Suprapubic skin (tissue), 4 donors: ENCODE results near the gene AK1. TPM values are rescaled to one million over a fixed set of nuclear protein-coding genes. Genes with fewer than 3 reads are reported as not detected.

Experiments
- DNase-seq, 2 donors: peaks; one replicate each; pipeline ENCODE4 v3.0.0-alpha.2; 2019; ENCODE audit warnings: low spot score in 2 of 2
- H3K27ac ChIP-seq: fragments of 200-600 bp; sonication (generic); one replicate; pipeline ENCODE4 v1.5.1; 2019
- H3K27me3 ChIP-seq: fragments of 200-600 bp; sonication (generic); one replicate; pipeline ENCODE4 v1.5.1; 2019
- H3K36me3 ChIP-seq: fragments of 200-600 bp; sonication (generic); one replicate; pipeline ENCODE4 v1.5.1; 2019
- H3K4me1 ChIP-seq: fragments of 200-600 bp; sonication (generic); one replicate; pipeline ENCODE4 v1.5.1; 2019
- H3K4me3 ChIP-seq: fragments of 200-600 bp; sonication (generic); one replicate; pipeline ENCODE4 v1.5.1; 2019; ENCODE audit warnings: mild to moderate bottlenecking
- H3K9me3 ChIP-seq: fragments of 200-600 bp; sonication (generic); one replicate; pipeline ENCODE4 v1.5.1; 2019
- EP300 ChIP-seq: sonication (generic); formaldehyde crosslinking; IDR thresholded peaks from one replicate; pipeline ENCODE4 v1.6.1; 2017; ENCODE audit warnings: antibody characterized with exemption
- POLR2A ChIP-seq, 2 donors: fragments of 450-650 bp; IDR thresholded peaks; one replicate each; pipeline ENCODE4 v1.6.1; 2017; ENCODE audit warnings: antibody characterized with exemption in 2 of 2, mild to moderate bottlenecking in 2 of 2, moderate library complexity in 2 of 2
- POLR2AphosphoS5 ChIP-seq, 3 donors: sonication (generic); formaldehyde crosslinking; IDR thresholded peaks; one replicate each; pipeline ENCODE4 v1.6.1; 2017; ENCODE audit warnings: antibody characterized with exemption in 3 of 3
- WGBS: methylation state at CpG from one replicate; pipeline ENCODE4 v1.1.5; 2018; 5-methylcytosine and 5-hydroxymethylcytosine counted together
- total RNA-seq, 4 donors: library from RNA; depleted of rRNA; stranded (reverse); fragments of >200 nt; gene quantifications; one replicate each; pipeline ENCODE4 v1.1.0, GENCODE V29; 2016
- TF ChIP-seq, protein P1 (sequence below), 2 donors: fragments of 200-600 bp in 1 of 2; fragments of 450-650 bp in 1 of 2; sonication (generic) in 1 of 2; IDR thresholded peaks; one replicate each; pipeline ENCODE4 v1.5.1; 2016 to 2019; ENCODE audit warnings: antibody characterized with exemption in 2 of 2, mild to moderate bottlenecking in 1 of 2, moderate library complexity in 1 of 2

AK1 gene
- total RNA-seq, 4 donors from 2014 or later = 22.6 to 36.0 (median 26.0) TPM

DNA sequence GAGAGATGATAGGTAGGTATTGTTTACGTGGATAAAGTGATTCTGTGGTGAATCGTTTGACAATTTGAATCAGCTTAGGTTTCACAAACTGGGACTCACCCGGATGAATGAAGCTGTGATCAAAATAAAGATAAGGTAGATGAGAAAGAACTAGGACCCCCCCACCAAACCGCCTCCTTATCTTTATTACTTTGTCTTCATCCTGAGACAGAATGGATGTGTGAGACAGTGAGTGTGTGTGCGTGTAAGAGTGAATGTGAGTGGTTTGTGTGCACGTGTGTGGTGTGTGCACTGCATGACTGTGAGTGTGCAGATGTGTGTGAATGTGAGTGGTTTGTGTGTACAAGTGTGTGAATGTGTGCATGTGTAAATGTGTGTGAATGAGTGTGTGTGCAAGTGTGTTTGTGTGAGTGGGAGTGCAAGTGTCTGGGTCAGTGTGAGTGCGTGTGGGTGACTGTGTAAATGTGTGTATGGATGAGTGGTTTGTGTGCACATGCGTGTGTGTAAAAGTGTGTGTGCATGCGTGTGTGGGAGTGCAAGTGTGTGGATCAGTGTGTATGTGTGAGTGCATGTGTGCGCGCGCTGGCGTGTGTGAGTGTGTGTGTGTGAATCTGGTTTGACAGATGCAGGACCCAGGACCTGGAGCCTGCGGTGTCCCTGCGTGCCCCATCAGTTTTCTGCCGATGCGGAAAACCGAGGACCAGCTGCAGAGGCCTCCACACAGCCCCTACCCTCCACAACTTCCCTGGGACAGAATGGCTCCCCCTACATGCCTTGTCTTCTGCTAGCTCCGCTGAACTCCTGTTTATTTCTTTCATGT, 11.6 kb downstream of the AK1 start:
- no peak for DNase-seq
- Histone ChIP-seq H3K27me3 (no peaks in the 10 kb centered on the region), H3K9me3 (no peaks in the 10 kb centered on the region), H3K36me3 (peaks cover 18% of the 10 kb centered on the region), H3K27ac (no peak overlapping the region), H3K4me1 (peaks cover 16% of the 10 kb centered on the region), H3K4me3 (no peak overlapping the region)
- 73% methylated on average over 19 of the region's 19 CpGs for WGBS
- no peak for TF ChIP-seq EP300
- no peak for TF ChIP-seq POLR2AphosphoS5 (IDR thresholded peaks at IDR 0.05)
- TF ChIP-seq POLR2A (IDR thresholded peaks at IDR 0.05) = no peak
- TF ChIP-seq, protein P1, sequence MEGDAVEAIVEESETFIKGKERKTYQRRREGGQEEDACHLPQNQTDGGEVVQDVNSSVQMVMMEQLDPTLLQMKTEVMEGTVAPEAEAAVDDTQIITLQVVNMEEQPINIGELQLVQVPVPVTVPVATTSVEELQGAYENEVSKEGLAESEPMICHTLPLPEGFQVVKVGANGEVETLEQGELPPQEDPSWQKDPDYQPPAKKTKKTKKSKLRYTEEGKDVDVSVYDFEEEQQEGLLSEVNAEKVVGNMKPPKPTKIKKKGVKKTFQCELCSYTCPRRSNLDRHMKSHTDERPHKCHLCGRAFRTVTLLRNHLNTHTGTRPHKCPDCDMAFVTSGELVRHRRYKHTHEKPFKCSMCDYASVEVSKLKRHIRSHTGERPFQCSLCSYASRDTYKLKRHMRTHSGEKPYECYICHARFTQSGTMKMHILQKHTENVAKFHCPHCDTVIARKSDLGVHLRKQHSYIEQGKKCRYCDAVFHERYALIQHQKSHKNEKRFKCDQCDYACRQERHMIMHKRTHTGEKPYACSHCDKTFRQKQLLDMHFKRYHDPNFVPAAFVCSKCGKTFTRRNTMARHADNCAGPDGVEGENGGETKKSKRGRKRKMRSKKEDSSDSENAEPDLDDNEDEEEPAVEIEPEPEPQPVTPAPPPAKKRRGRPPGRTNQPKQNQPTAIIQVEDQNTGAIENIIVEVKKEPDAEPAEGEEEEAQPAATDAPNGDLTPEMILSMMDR (IDR thresholded peaks at IDR 0.05) = no peak

DNA sequence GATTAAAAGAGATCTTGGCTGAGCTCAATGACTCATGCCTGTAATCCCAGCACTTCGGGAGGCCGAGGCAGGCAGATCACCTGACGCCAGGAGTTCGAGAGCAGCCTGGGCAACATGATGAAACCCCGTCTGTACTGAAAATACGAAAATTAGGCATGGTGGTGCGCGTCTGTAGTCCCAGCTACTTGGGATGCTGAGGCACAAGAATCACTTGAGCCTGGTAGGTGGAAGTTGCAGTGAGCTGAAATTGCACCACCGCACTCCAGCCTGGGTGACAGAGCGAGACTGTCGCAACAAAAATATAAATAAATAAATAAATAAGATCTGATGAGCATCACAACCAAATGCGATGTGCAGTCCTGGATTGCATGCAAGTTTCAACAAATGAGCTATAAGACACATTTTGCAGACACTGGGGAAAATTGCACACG, 14.3 kb downstream of the AK1 start:
- 85% methylated on average over 13 of the region's 13 CpGs for WGBS
- DNase-seq = no peak
- no peak overlapping the region for H3K4me3 ChIP-seq
- no peak overlapping the region for H3K27ac ChIP-seq
- TF ChIP-seq, protein P1 (IDR thresholded peaks at IDR 0.05) = no peak
- TF ChIP-seq EP300 (no peak), POLR2A (IDR thresholded peaks at IDR 0.05) (no peak), POLR2AphosphoS5 (IDR thresholded peaks at IDR 0.05) (no peak)
- no peaks in the 10 kb centered on the region for H3K9me3 ChIP-seq
- H3K4me1 ChIP-seq = peaks cover 21% of the 10 kb centered on the region
- H3K27me3 ChIP-seq = no peaks in the 10 kb centered on the region
- H3K36me3 ChIP-seq = peaks cover 10% of the 10 kb centered on the region

DNA sequence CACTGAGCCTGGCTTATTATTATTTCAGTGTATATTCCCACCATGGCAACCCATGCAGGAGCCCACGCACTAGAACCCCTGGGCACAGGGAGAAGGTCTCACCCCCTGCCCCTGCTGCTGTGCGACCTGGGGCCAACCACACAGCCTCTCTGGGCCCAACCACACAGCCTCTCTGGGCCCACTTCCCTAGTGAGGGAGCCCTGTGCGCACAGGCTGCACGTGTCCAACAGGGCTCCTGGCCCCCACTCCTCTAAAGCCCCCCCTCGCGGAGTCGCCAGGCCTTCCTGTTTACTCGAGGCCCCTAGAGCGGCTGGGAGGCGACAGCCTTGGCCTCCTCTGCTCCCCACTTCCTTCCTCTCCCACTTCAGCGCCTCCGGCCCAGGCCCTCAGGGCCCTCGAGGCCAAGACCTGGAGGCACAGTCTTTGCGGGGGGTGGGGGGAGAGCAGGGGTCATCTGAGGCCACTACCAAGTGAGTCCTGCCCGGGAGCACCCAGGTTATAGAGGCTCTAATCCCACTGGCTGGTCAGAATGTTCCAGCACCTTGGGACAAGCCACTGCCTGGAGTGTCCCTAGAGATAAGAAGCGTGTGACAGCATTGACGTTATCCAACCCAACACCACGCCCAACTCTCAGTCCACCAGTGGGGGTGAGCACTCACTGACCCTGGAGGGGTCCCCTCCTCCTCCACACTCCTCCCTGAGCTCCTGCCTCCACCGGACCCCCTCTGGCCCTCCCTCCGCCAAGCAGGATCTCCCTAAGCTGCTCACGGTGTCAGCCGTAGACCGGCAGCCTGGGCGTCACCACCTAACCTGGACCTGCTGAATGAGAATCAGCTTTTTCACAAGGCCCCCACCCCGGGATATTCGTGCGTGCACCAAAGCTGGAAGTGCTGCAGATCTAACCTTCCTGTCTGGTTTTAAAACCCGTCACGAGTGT, 15.1 kb downstream of the AK1 start:
- TF ChIP-seq, protein P1 (IDR thresholded peaks at IDR 0.05) = no peak
- no peak for TF ChIP-seq EP300
- no peak for TF ChIP-seq POLR2AphosphoS5 (IDR thresholded peaks at IDR 0.05)
- TF ChIP-seq POLR2A (IDR thresholded peaks at IDR 0.05) = no peak
- H3K9me3 ChIP-seq = no peaks in the 10 kb centered on the region
- WGBS = 61% methylated on average over 22 of the region's 29 CpGs
- peaks cover 29% of the 10 kb centered on the region for H3K4me1 ChIP-seq
- no peaks in the 10 kb centered on the region for H3K27me3 ChIP-seq
- peaks cover 1% of the 10 kb centered on the region for H3K36me3 ChIP-seq
- H3K27ac ChIP-seq = peak overlapping the region; percentile 10
- no peak overlapping the region for H3K4me3 ChIP-seq
- DNase-seq = peak in 1 of 2 donors; percentile 80

DNA sequence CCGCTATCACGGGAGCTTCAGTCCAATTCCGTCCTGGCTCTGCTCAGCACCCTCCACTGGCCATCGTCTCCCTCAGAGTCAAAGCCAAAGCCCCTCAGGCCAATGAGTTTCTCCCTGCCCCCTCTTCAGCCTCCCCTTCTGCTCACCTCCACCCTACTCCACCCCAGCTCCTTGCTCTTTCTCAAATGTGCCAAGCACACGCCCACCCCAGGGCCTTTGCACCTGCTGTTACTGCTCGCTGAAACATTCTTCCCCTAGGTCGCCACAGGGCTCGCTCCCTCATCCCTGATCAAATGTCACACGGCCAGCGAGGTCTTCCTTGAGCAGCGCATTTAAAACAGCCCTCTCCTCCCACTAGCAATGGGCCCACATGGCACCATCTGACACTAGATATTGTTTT, 16.7 kb downstream of the AK1 start:
- Histone ChIP-seq H3K4me1 (peaks cover 35% of the 10 kb centered on the region), H3K27ac (no peak overlapping the region), H3K4me3 (no peak overlapping the region), H3K27me3 (no peaks in the 10 kb centered on the region), H3K36me3 (no peaks in the 10 kb centered on the region), H3K9me3 (no peaks in the 10 kb centered on the region)
- TF ChIP-seq, protein P1 (IDR thresholded peaks at IDR 0.05) = no peak
- TF ChIP-seq POLR2AphosphoS5 (IDR thresholded peaks at IDR 0.05) (no peak), EP300 (no peak), POLR2A (IDR thresholded peaks at IDR 0.05) (no peak)
- no peak for DNase-seq
- WGBS = 94% methylated on average over 11 of the region's 11 CpGs

DNA sequence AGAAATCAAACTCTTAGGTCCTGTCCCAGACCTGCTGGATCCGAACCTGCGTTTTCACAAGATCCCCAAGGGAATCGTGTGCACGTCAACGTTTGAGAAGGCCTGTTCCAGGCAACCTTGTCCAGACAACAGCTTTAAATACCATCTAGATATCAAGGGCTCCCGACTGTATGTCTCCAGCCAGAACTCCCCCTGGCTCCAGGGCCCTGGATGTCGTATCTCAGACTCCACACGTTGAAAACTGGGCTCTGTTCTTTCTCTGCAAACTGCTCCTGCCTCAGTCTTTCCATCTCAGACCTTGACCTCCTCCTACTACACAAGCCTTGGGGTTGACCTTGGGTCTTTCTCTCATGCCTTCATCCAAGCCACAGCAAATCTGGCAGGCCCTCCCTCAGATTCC, 17.2 kb downstream of the AK1 start:
- 66% methylated on average over 8 of the region's 8 CpGs for WGBS
- Histone ChIP-seq H3K4me1 (peaks cover 35% of the 10 kb centered on the region), H3K27me3 (no peaks in the 10 kb centered on the region), H3K36me3 (no peaks in the 10 kb centered on the region), H3K9me3 (no peaks in the 10 kb centered on the region), H3K4me3 (no peak overlapping the region), H3K27ac (no peak overlapping the region)
- TF ChIP-seq, protein P1 (IDR thresholded peaks at IDR 0.05) = no peak
- no peak for TF ChIP-seq EP300
- no peak for DNase-seq
